Measurements from ENCODE around the gene KIAA0930.

DNA sequence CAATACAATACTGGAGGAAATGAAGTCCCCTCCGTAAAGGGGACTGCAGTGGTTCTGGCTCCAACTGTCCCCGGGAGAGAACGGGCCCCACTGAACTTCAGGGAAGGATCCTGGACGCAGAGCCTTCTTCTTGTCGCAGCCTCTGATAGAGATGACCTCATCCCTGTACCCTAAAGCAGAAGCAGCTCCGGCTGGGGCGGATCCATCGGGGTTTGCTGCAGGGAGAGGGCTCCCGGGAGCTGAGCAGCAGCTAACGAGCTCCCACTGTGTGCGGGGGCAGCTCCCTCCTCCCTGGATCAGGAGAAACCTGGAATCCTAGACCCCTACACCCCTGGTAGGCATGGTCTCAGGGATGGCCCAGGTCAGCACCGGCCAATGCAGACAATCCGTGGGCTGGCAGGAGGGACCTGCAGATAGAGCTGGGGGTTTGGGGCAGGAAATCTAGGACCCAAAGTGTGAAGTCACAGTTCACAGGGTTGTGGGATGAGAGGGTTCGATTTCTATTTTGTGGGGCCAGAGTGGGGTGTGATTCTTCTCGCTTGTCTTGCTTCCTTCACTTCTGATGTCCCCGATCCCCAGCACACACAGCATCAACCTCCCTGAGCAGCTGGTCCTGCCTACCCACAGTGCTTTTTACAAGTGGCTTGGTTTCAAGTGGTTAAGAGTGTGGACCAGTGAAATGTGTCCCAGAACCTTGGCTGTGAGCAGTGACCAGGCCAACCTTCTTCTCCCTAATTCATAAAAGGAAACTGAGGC, 12.9 kb downstream of the KIAA0930 start:
- TF ChIP-seq CTCF (IDR thresholded peaks at IDR 0.05) (no peak), POLR2A (IDR thresholded peaks at IDR 0.05) (no peak), POLR2AphosphoS5 (IDR thresholded peaks at IDR 0.05) (no peak)

All from breast epithelium (tissue), 3 donors.